CD4-positive, alpha-beta T cell treated with Interleukin-10 for 1 hour (primary cell): ENCODE measurements around the gene CSNK1G2.

Experiments used
- DNase-seq: peaks from one replicate; pipeline ENCODE4 v3.0.0-alpha.2; 2020

Gene CSNK1G2

DNA sequence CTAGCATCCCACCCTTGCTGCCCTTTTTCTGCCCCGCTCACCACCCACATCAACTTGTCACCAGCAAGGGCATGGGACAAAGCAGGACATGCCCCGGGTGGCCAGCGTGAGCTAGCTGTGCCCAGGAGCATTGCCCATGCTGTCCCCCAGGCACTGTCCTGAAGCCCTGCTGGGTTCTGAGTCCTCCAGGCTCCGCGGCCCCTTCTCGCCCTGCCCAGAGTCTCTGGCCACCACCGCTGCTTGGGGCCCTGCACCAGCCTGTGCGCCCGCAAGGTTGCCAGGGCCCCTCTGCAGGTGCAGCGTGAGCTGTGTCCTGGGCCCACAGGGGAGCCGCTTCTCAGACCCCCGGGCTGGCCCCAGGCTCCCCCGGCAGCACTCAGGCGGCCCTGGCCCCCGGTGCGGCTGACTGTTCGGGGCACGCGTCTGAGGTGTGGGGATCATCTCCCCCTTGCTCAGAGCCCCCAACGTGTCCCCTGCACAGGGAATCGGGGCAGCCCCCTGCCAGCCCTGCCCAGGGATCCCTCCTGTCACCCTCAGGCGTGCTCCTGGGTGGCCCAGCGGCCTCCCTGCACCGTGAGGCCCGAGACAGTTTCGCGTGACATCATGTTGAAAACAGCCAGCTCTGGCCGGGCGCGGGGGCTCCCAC is 4.1 kb downstream of the CSNK1G2 start:
- no peak for DNase-seq

- no peak for DNase-seq
These were observed 4.9 kb downstream of the CSNK1G2 start for GRCh38 chr19:1945899-1946298.

DNA sequence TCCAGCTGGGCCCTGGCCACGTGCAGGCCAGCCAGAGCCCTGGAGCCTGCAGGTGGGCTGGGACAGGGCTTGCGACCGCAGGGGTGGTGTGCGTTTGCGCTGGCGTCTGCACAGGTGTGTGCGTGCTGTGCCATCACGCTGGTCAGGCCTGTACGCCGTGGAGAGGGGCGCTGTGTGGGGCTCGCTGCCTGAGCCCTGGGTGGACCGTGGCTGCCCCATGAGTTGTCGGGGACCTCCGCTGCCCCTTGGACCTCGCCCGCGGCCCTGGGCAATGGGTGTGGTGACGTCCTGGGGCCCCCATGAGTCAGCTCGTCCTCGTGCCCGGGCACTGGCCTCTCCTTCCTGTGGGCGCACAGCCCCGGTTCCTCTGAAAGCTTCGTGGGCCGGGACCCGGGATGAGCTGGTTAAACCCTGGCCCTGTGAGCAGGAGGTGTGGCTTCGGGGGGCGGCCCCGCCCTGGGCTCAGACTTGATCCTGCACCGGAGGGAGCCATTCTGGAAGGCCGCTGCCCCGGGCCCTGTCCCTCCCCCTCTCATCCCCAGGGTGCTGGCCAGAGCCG is 6.8 kb downstream of the CSNK1G2 start:
- DNase-seq, result no peak

- no peak for DNase-seq
These were observed 8.5 kb downstream of the CSNK1G2 start for GRCh38 chr19:1949304-1950101.

- DNase-seq, result no peak
These were observed 9.7 kb downstream of the CSNK1G2 start for GRCh38 chr19:1950640-1951039.

DNA sequence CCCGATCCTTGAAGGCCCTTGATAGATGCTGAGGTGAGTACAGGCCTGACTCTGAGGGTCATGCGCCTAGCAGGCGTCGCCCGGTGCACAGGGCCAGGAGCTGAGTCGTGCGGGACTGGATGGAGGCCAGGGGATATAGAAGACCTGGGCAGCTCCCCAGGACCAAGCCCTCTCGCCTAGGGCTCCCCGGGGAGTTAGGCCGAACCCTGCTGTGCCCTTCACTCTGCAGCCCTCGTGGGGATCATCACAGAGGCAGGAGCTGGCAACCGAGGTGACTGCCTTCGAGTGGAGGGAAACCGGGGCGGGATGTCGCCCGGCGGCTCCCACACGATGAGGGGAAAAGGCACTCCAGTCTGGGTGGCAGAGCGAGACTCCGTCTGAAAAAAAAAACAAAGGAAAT is 11.7 kb downstream of the CSNK1G2 start:
- DNase-seq, result no peak

DNA sequence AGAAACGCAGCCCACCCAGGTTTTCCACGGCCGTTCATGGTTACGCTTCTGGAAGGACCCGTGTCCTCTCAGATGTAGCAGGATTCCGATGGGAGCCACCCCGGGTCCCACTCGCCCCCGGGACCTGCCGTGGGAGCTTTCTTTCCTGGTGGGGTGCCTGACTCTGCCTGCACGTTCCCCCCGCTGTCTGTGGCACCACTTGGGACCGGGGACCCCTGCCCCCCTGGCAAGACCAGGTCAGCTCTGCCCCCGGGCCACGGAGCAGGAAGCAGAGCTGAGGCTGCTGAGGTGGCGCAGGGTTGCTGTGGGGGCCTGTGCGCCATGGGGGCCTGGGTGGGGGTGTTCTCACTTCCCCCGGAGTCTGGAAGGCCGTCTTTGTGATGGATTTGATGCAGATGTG is 12.1 kb downstream of the CSNK1G2 start:
- no peak for DNase-seq

- no peak for DNase-seq
These were observed 12.6 kb downstream of the CSNK1G2 start for GRCh38 chr19:1953441-1954094.

DNA sequence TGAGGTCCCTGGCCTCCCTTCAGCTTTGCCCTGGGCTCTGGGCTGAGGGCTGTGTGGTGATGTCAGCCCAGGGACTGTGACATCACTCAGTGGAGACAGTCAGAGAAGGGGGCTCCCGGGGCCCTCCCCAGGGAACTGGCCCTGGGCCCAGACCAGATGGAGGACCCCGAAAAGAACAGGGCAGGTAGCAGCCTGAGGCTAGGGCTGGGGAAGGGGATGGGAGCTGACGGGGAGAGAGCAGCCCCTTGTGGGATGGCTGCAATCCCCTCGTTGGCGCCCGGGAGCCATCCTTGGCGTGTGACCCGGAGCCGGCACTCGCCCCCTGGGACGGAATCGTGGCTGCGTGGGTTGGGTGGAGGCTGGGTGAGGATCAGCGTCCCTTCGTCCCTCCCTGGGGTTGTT is 13.6 kb downstream of the CSNK1G2 start:
- DNase-seq, result no peak

DNA sequence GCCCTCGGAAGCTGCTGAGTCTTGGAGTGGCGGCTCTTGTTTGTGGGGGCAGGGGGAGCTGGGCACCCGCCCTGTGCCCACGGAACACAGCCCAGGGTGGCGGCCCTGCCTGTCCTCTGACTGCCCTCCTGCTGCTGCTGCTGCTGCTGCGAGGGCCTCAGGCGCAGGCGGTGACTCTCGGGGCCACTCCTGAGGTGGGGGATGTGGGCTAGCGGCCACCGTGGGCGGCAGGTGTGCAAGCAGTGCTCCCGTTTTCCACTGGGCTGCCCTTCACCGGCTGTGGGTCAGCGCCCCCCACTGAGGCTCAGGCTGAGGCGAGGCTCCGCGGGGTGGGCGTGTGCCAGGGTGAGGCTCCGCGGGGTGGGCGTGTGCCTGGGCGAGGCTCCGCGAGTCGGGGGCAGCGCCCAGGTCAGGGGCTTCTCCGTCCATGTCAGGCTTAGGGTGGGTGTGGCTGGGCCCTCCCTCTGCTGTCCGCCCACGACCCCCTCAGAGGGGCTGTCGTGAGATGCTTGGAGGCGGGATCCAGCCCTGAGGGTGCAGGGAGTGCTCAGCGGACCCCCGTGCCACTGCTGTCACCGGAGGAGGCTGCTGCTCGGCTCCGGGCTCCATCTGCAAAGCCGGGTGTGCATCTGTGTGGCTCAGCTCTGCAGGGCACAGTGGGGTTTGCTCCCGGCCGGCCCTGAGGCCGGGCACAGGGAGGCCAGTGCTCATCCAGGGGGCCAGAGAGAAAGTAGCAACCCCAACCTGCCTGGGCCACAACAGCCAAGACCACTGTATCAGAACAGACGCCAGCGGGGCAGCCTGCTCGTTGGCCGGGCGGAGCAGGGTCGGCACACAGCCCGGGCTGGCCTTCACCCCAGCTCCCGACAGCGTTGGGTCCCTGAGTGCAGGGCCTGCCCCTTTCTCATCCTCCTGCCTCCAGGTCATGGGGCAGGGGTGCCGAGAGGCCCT is 14.5 kb downstream of the CSNK1G2 start:
- no peak for DNase-seq

GRCh38 chr19:1956122-1956494 is 15.1 kb downstream of the CSNK1G2 start:
- no peak for DNase-seq

- no peak for DNase-seq
These were observed 16.0 kb downstream of the CSNK1G2 start for GRCh38 chr19:1956868-1957492.

DNA sequence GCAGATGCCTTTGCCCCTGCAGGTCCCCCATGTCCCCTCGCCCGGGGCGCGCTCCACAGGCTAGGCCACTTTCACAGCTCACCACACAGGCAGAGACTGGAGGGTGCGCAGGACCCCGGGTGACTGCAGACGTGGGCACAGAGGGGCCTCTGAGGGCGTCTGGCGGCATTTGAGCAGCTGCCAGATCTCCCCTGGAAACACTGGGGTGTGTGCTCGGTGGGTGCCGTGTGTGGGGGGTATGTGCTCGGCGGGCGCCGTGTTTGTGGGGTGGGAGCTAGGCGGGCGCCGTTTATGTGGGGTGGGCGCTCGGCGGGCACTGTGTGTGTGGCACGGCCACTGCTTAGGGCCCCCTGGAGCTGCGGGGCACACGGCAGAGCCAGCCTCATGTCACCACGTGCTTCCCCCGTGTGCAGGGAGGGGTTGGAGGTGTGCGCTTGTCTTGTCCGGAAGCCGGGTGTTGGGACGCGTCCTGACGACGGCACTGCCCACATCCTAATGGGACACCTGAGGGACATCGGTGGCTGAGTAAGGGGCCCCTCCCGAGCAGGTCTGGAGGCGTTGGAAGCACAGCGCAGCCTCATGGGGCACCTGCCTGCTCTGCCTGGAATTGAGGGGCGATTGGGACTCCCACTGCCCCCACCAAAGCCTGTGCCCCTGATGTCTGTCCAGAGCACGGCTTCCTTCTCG is 16.7 kb downstream of the CSNK1G2 start:
- DNase-seq, result no peak

GRCh38 chr19:1959928-1960589 is 19.1 kb downstream of the CSNK1G2 start:
- DNase-seq, result no peak

DNA sequence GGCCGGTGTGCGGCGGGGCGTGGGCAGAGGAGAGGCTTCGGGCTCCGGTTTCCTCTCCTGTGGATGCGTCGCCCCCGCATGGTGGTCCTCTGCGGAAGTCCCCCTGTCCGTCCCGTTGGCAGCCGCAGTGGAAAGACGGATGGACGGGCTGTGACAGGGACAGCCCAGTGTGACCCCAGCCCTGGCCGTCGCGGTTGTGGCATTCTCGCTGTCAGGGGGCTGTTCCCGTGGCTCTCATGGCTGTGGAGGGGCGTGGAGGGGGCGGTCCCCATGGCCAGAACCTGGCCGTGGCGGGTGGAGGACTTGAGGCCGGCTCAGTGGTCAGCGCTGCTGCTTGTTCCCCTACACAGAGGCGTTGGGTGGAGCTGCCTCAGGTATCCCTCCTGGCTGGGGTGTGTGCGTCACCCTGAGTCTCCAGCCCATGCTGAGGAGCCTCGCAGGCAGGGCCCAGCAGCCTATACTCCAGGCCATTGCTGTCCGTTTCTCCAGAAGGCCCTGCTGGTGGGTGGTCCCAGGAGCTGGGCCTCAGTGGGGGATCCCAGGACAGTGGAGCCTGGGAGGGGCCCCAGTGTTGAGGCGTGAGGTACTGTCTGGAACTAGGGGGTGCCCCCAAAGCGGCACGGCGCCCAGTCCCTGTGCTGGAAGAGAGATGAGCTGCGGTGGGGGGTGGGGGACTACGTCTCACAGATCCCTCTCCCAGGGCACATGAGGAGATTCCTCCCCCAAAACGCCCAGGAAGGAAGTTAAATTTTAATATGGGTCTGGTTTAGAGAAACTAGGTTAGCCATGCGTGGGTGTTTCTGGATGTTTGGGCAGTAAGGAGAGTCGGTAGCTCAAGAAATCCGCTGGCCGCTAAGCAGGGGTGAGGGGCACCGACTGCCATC is 20.3 kb downstream of the CSNK1G2 start:
- no peak for DNase-seq

DNA sequence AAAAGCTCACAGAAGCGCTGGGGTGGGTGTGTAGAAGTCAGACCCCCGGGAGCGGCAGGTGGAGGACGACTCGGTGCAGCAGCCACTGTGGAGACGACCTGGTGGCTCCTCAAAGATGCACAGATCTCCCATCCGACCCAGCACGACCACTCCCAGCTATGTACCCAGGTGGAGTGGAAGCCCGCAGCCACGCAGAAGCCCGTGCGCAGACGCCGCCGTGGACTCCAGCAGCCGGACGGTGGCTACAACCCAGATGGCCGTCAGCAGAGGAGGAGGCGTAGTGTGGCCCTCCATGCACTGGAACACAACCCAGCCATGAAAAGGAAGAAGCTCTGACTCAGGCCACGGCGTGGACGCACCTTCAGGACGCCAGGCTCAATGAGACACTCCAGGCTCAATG is 21.7 kb downstream of the CSNK1G2 start:
- DNase-seq, result no peak

GRCh38 chr19:1967087-1967608 is 26.2 kb downstream of the CSNK1G2 start:
- peak; percentile 30 for DNase-seq

DNA sequence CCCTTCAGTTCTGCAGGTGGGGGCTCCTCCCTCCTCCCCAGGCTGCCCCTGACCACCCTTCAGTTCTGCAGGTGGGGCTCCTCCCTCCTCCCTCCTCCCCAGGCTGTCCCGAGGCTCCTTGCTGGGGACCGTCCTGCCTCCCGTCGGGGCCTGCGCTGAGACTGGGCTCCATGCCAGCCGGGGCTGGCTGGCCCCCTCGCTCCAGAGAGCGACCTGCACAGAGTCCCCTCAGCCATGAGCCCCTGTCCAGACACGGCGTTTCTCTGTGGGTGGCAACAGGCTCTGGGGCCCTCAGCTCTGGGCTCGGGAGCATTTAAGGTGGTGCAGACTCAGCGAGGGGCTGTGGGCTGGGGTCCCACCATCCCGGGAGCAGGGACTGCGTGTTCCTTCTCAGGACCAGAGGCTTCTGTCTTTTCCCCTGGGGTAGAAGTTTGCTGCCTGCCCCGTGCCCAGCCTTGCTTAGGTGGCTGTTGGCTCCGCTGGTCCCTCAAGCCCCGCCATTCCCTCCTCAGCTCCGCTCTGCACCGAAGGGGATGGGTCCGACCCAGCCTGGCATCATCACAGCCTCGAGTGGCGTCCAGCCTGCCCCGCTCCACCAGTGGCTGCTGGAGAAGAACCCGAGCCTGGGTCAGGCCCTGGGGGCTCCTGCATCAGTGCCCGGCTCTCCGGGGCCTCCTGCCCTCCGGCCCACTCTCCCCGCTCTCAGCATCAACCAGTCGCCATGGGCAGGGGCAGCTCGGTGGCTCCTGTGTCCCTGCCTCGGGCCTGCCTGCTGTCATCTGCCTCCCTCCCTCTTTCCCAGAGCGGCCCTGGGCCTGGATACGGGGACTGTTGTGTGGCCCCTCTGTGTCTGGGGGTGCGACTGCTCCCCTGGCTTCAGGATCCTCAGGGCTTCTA is 27.6 kb downstream of the CSNK1G2 start:
- no peak for DNase-seq
